ENCODE results near the gene IGLL1. TPM values are rescaled to one million over a fixed set of nuclear protein-coding genes. Genes with fewer than 3 reads are reported as not detected.

The IGLL1 gene
- total and polyA plus RNA-seq, 2 donors (not counting 3 experiments of a cell fraction or from before 2014, with no cell fraction given), result not detected

DNA sequence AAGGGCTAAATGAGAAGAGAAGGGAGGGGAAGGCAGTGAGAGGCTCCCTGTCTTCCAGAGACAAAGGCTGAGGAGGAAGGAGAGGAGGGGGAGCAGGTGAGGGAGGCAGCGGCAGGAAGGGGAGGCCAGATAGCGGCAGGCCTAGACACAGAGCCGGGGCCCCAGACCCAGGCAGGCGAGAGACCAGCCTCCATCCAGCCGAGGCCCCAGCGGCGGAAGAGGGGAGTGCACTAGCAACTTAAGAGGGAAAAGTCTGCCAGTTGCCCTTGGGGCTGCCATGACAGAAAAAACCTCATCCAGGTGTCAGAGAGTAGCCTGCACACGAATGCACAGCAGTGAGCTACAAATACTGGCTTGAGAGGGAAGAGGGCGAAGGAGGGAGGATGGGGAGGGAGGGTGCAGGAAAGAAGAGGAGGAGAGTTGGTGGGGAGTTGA lies 46.7 kb downstream of the IGLL1 start:
- no peaks in the 10 kb centered on the region for H3K36me3 ChIP-seq (ENCODE audit: control insufficient read depth in 2 of 2, extremely low read depth in 1 of 2, insufficient read depth in 2 of 2, low read length in 2 of 2)
- H3K79me2 ChIP-seq (ENCODE audit: control insufficient read depth, insufficient read depth, low read length), result no peaks in the 10 kb centered on the region
- BruUV-seq (replicated peaks), result no TSS peak
- ChIA-PET POLR2A (no interaction called here), CTCF (interaction anchor here (1.5 kb wide), 1 partner anchor 147 kb away, joined by 3 read pairs; no protein-coding TSS in a partner anchor)
- intact Hi-C loops (cut with micrococcal nuclease), result loop anchor here (10.0 kb wide), 2 partner anchors 99 to 359 kb away; no protein-coding TSS in a partner anchor
- H3K4me3 ChIP-seq (replicated peaks in 1 of 3; ENCODE audit: insufficient read depth in 1 of 3, low read depth in 1 of 3, low read length in 3 of 3), result no peak overlapping the region
- H3K4me2 ChIP-seq (ENCODE audit: insufficient read depth, low read length), result no peak overlapping the region
- no peak for FAIRE-seq
- no peaks in the 10 kb centered on the region for H4K20me1 ChIP-seq (replicated peaks; ENCODE audit: control insufficient read depth, extremely low read depth, insufficient read depth, low read length)
- no peak overlapping the region for H3K27ac ChIP-seq (ENCODE audit: insufficient read depth, low read depth, low read length)
- peaks cover 5% of the 10 kb centered on the region for H3K4me1 ChIP-seq (ENCODE audit: control insufficient read depth, extremely low read depth, insufficient read depth, low read length)
- TF ChIP-seq JUN (IDR thresholded peaks at IDR 0.05; ENCODE audit: borderline replicate concordance, insufficient read depth, insufficient read length, low read depth), result no peak
- TF ChIP-seq, protein P1, sequence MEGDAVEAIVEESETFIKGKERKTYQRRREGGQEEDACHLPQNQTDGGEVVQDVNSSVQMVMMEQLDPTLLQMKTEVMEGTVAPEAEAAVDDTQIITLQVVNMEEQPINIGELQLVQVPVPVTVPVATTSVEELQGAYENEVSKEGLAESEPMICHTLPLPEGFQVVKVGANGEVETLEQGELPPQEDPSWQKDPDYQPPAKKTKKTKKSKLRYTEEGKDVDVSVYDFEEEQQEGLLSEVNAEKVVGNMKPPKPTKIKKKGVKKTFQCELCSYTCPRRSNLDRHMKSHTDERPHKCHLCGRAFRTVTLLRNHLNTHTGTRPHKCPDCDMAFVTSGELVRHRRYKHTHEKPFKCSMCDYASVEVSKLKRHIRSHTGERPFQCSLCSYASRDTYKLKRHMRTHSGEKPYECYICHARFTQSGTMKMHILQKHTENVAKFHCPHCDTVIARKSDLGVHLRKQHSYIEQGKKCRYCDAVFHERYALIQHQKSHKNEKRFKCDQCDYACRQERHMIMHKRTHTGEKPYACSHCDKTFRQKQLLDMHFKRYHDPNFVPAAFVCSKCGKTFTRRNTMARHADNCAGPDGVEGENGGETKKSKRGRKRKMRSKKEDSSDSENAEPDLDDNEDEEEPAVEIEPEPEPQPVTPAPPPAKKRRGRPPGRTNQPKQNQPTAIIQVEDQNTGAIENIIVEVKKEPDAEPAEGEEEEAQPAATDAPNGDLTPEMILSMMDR (IDR thresholded peaks at IDR 0.05; ENCODE audit: extremely low read depth in 1 of 2, insufficient read depth in 1 of 2, low read depth in 1 of 2, low read length in 2 of 2), result peak; percentile 32 to 60
- peak overlapping the region; percentile 72 for H2AFZ ChIP-seq (ENCODE audit: low read depth, low read length)
- H3K27me3 ChIP-seq (ENCODE audit: control insufficient read depth in 2 of 2, insufficient read depth in 2 of 2, low read length in 2 of 2), result no peaks in the 10 kb centered on the region
- dilution Hi-C loops (cut with MboI; ENCODE audit: extremely low pct_ligation_motif_present, low sequenced_read_pairs), result no loop called here
- peak; percentile 24 for DNase-seq (ENCODE audit: low read depth, low spot score)
- H3K9me1 ChIP-seq (replicated peaks; ENCODE audit: control insufficient read depth, extremely low read depth, insufficient read depth, low read length), result no peaks in the 10 kb centered on the region
- H3K9me3 ChIP-seq (replicated peaks; ENCODE audit: control insufficient read depth, insufficient read depth, low read length), result no peaks in the 10 kb centered on the region
- H3K9ac ChIP-seq (replicated peaks; ENCODE audit: extremely low read depth, insufficient read depth, low read length), result no peak overlapping the region

GRCh38 chr22:23532731-23533130 lies 47.4 kb downstream of the IGLL1 start:
- intact Hi-C loops (cut with micrococcal nuclease), result loop anchor here (10.0 kb wide), 2 partner anchors 98 to 358 kb away; no protein-coding TSS in a partner anchor

More at GRCh38 chr22:23532731-23533130, 47.4 kb downstream of the IGLL1 start:
- H3K27ac ChIP-seq (ENCODE audit: insufficient read depth, low read depth, low read length), result no peak overlapping the region
- H3K4me2 ChIP-seq (ENCODE audit: insufficient read depth, low read length), result no peak overlapping the region
- no peaks in the 10 kb centered on the region for H3K36me3 ChIP-seq (ENCODE audit: control insufficient read depth in 2 of 2, extremely low read depth in 1 of 2, insufficient read depth in 2 of 2, low read length in 2 of 2)
- no peaks in the 10 kb centered on the region for H3K9me3 ChIP-seq (replicated peaks; ENCODE audit: control insufficient read depth, insufficient read depth, low read length)
- H4K20me1 ChIP-seq (replicated peaks; ENCODE audit: control insufficient read depth, extremely low read depth, insufficient read depth, low read length), result no peaks in the 10 kb centered on the region
- H3K9me1 ChIP-seq (replicated peaks; ENCODE audit: control insufficient read depth, extremely low read depth, insufficient read depth, low read length), result no peaks in the 10 kb centered on the region
- H3K9ac ChIP-seq (replicated peaks; ENCODE audit: extremely low read depth, insufficient read depth, low read length), result no peak overlapping the region
- FAIRE-seq, result peak; percentile 24
- POLR2A ChIA-PET, result no interaction called here
- H3K27me3 ChIP-seq (ENCODE audit: control insufficient read depth in 2 of 2, insufficient read depth in 2 of 2, low read length in 2 of 2), result no peaks in the 10 kb centered on the region
- BruUV-seq (replicated peaks), result no TSS peak
- dilution Hi-C loops (cut with MboI; ENCODE audit: extremely low pct_ligation_motif_present, low sequenced_read_pairs), result no loop called here
- H2AFZ ChIP-seq (ENCODE audit: low read depth, low read length), result no peak overlapping the region
- no peak for TF ChIP-seq POLR2A (IDR thresholded peaks at IDR 0.05; ENCODE audit: low read depth, low read length)
- no peak for TF ChIP-seq JUN (IDR thresholded peaks at IDR 0.05; ENCODE audit: borderline replicate concordance, insufficient read depth, insufficient read length, low read depth)
- no peak for TF ChIP-seq MYC (IDR thresholded peaks at IDR 0.05; ENCODE audit: low read depth, low read length)
- no peak for TF ChIP-seq FOS (IDR thresholded peaks at IDR 0.05; ENCODE audit: borderline replicate concordance, insufficient read depth, low read length)
- no peak for TF ChIP-seq MAX (IDR thresholded peaks at IDR 0.05; ENCODE audit: insufficient read depth, insufficient read length)
- TF ChIP-seq, protein P1 (IDR thresholded peaks at IDR 0.05; ENCODE audit: extremely low read depth in 1 of 2, insufficient read depth in 1 of 2, low read depth in 1 of 2, low read length in 2 of 2), result no peak
- TF ChIP-seq GATA2 (IDR thresholded peaks at IDR 0.05; ENCODE audit: insufficient read depth, insufficient read length, low read depth, low read length), result no peak
- no peak for TF ChIP-seq POLR2AphosphoS5 (IDR thresholded peaks at IDR 0.05; ENCODE audit: insufficient read depth, low read depth, low read length)
- TF ChIP-seq EZH2 (IDR thresholded peaks at IDR 0.05; ENCODE audit: borderline replicate concordance, low read depth, low read length, severe bottlenecking), result no peak
- no peak overlapping the region for H3K4me3 ChIP-seq (replicated peaks in 1 of 3; ENCODE audit: insufficient read depth in 1 of 3, low read depth in 1 of 3, low read length in 3 of 3)
- CTCF ChIA-PET, result no interaction called here
- H3K4me1 ChIP-seq (ENCODE audit: control insufficient read depth, extremely low read depth, insufficient read depth, low read length), result peaks cover 5% of the 10 kb centered on the region
- no peak for DNase-seq (ENCODE audit: low read depth, low spot score)
- no peaks in the 10 kb centered on the region for H3K79me2 ChIP-seq (ENCODE audit: control insufficient read depth, insufficient read depth, low read length)
